ENCODE measurements around the gene SLC19A2.

DNA sequence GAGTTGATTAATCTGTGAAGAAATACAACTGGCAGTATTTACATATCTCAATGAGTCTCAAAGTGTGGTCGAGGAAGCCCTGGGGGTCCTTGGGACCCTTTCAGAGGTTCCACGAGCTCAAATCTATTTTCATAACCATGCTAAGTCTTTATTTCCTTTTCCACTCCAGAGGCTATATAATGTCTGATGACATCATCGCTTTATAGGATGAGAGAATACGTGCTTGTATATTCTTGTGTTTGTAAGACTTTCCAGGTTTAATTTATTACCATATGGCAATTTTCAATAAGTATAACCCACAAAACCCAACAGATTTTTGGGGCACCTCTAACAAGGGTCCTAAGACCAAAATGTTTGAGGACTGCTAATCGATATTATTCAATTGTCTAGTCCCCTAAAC lies 1.4 kb upstream of the SLC19A2 start:
- TF ChIP-seq, protein P1, sequence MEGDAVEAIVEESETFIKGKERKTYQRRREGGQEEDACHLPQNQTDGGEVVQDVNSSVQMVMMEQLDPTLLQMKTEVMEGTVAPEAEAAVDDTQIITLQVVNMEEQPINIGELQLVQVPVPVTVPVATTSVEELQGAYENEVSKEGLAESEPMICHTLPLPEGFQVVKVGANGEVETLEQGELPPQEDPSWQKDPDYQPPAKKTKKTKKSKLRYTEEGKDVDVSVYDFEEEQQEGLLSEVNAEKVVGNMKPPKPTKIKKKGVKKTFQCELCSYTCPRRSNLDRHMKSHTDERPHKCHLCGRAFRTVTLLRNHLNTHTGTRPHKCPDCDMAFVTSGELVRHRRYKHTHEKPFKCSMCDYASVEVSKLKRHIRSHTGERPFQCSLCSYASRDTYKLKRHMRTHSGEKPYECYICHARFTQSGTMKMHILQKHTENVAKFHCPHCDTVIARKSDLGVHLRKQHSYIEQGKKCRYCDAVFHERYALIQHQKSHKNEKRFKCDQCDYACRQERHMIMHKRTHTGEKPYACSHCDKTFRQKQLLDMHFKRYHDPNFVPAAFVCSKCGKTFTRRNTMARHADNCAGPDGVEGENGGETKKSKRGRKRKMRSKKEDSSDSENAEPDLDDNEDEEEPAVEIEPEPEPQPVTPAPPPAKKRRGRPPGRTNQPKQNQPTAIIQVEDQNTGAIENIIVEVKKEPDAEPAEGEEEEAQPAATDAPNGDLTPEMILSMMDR (IDR thresholded peaks at IDR 0.05; ENCODE audit: extremely low read depth in 1 of 2, insufficient read depth in 1 of 2, low read depth in 1 of 2, low read length in 2 of 2) = no peak
- TF ChIP-seq EZH2 (IDR thresholded peaks at IDR 0.05; ENCODE audit: borderline replicate concordance, low read depth, low read length, severe bottlenecking) = no peak
- no peak for TF ChIP-seq POLR2A (IDR thresholded peaks at IDR 0.05; ENCODE audit: low read depth, low read length)
- no peak for TF ChIP-seq FOS (IDR thresholded peaks at IDR 0.05; ENCODE audit: borderline replicate concordance, insufficient read depth, low read length)
- peak; percentile 35 for TF ChIP-seq JUN (IDR thresholded peaks at IDR 0.05; ENCODE audit: borderline replicate concordance, insufficient read depth, insufficient read length, low read depth)

All from endothelial cell of umbilical vein (primary cell).